A549 (cell line): Measurements from ENCODE around the gene TEX11. TPM values are rescaled to one million over a fixed set of nuclear protein-coding genes. Genes with fewer than 3 reads are reported as not detected.

ENCODE experiments used
- ATAC-seq, 2 experiments: fragments of 200-7000 bp in 1 of 2; fragments of >200 bp in 1 of 2; cut with Nextera tagmentation in 1 of 2; cut with Tn5 transposase in 1 of 2; 3 replicates each; pipeline versions ENCODE4 v1.8.0 to v1.9.1; 2018 to 2020; ENCODE audit warnings: mild to moderate bottlenecking in 1 of 2, moderate library complexity in 1 of 2
- CTCF ChIA-PET: fragments of 300-600 bp; sonication (Branson Sonifier 250); formaldehyde crosslinking; extraction: SDS; loops from one replicate; lab custom pipeline; 2021; ENCODE audit warnings: antibody characterized with exemption, inconsistent platforms; lab: Yijun Ruan, JAX
- POLR2A ChIA-PET: fragments of 350-600 bp; formaldehyde crosslinking; extraction: SDS; loops from one replicate; lab custom pipeline; 2021; ENCODE audit warnings: antibody characterized with exemption, inconsistent platforms; lab: Yijun Ruan, JAX
- DNase-seq, 2 experiments: peaks; one replicate each; pipeline versions ENCODE4 v3.0.0 to v3.0.0-alpha.2; 2011 to 2016; ENCODE audit warnings: low read depth in 1 of 2, low spot score in 1 of 2
- FAIRE-seq: peaks from 2 replicates; lab custom pipeline; 2011; peaks lifted over from hg19 to GRCh38; lab: Jason Lieb, UNC
- H3K27ac ChIP-seq, 2 experiments: fragments of >200 bp; sonication (Bioruptor Twin); formaldehyde crosslinking; 3 replicates each; pipeline ENCODE4 v1.5.1; 2016 to 2017
- H3K4me1 ChIP-seq: fragments of >200 bp; sonication (Bioruptor Twin); formaldehyde crosslinking; 3 replicates; pipeline ENCODE4 v1.6.1; 2016
- H3K4me2 ChIP-seq: fragments of >200 bp; sonication (Bioruptor Twin); formaldehyde crosslinking; 3 replicates; pipeline ENCODE4 v1.6.1; 2016
- H3K4me3 ChIP-seq: fragments of >200 bp; sonication (Bioruptor Twin); formaldehyde crosslinking; 3 replicates; pipeline ENCODE4 v1.5.1; 2016
- H3K9me3 ChIP-seq: fragments of >200 bp; sonication (Bioruptor Twin); formaldehyde crosslinking; 3 replicates; pipeline ENCODE4 v1.6.1; 2016
- BHLHE40 ChIP-seq: IDR thresholded peaks from 2 replicates; pipeline ENCODE4 v1.6.1; 2012; ENCODE audit warnings: low read depth, low read length, inconsistent platforms
- CHD4 ChIP-seq: fragments of 200-600 bp; sonication (generic); IDR thresholded peaks from 2 replicates; pipeline ENCODE4 v1.6.1; 2016; ENCODE audit warnings: antibody characterized with exemption, mild to moderate bottlenecking, borderline replicate concordance
- ELK1 ChIP-seq: fragments of 150-350 bp; IDR thresholded peaks from 2 replicates; pipeline ENCODE4 v1.6.1; 2014; ENCODE audit warnings: low read depth, mild to moderate bottlenecking, low read length
- EP300 ChIP-seq, 2 experiments: fragments of >200 bp; sonication (Bioruptor Twin); formaldehyde crosslinking; IDR thresholded peaks; 2 replicates in 1 of 2; 3 replicates in 1 of 2; pipeline ENCODE4 v1.6.1; 2016 to 2017
- FOXS1 ChIP-seq: fragments of 250-450 bp; sonication (Bioruptor Pico); IDR thresholded peaks from 2 replicates; pipeline ENCODE4 v1.5.0; 2020; ENCODE audit warnings: mild to moderate bottlenecking, moderate library complexity
- HES2 ChIP-seq: fragments of >200 bp; sonication (Bioruptor Twin); formaldehyde crosslinking; IDR thresholded peaks from 2 replicates; pipeline ENCODE4 v1.6.1; 2016
- HMGXB4 ChIP-seq: fragments of 250-450 bp; sonication (Bioruptor Pico); IDR thresholded peaks from 2 replicates; pipeline ENCODE4 v1.5.0; 2021; ENCODE audit warnings: mild to moderate bottlenecking, moderate library complexity, borderline replicate concordance
- HOXA7 ChIP-seq: fragments of 250-450 bp; sonication (Bioruptor Pico); IDR thresholded peaks from 2 replicates; pipeline ENCODE4 v1.5.0; 2020; ENCODE audit warnings: mild to moderate bottlenecking, moderate library complexity
- KDM1A ChIP-seq: fragments of 200-600 bp; sonication (generic); IDR thresholded peaks from 2 replicates; pipeline ENCODE4 v1.6.1; 2016; ENCODE audit warnings: low read depth, mild to moderate bottlenecking
- MAFK ChIP-seq: fragments of 450-650 bp; IDR thresholded peaks from 2 replicates; pipeline ENCODE4 v1.6.1; 2014; ENCODE audit not compliant: partially characterized antibody
- NFE2L2 ChIP-seq: fragments of 150-350 bp; conservative IDR thresholded peaks from 2 replicates; pipeline ENCODE4 v1.6.1; 2014; ENCODE audit warnings: low read length
- NPAS2 ChIP-seq: fragments of 250-450 bp; sonication (Bioruptor Pico); IDR thresholded peaks from 2 replicates; pipeline ENCODE4 v1.8.0; 2022; ENCODE audit warnings: mild to moderate bottlenecking, moderate library complexity, borderline replicate concordance
- PBX3 ChIP-seq: IDR thresholded peaks from 2 replicates; pipeline ENCODE4 v1.6.1; 2012
- REST ChIP-seq: fragments of 200-600 bp; sonication (generic); IDR thresholded peaks from 2 replicates; pipeline ENCODE4 v1.6.1; 2016; ENCODE audit warnings: antibody characterized with exemption, mild to moderate bottlenecking, moderate library complexity
- RFX5 ChIP-seq: fragments of 450-650 bp; IDR thresholded peaks from 2 replicates; pipeline ENCODE4 v1.7.1; 2014; ENCODE audit warnings: antibody characterized with exemption, mild to moderate bottlenecking, moderate library complexity
- SREBF2 ChIP-seq: fragments of 450-650 bp; IDR thresholded peaks from 2 replicates; pipeline ENCODE4 v1.6.1; 2014; ENCODE audit warnings: mild to moderate bottlenecking, moderate library complexity
- WGBS: methylation state at CpG from one replicate; pipeline ENCODE4 v1.1.6; 2017; ENCODE audit errors: missing lambda C conversion rate; 5-methylcytosine and 5-hydroxymethylcytosine counted together
- polyA plus RNA-seq, 4 experiments: library from polyadenylated mRNA; depleted of rRNA in 3 of 4; stranded (reverse); fragments of >200 nt; fragmentation: RNase III in 1 of 4; extraction: RNeasy Plus Mini Kit Qiagen cat#74134 plus additional on column Dnase treatment in 1 of 4; gene quantifications; 2 replicates in 3 of 4; 3 replicates in 1 of 4; pipeline ENCODE4 v1.2.3, GENCODE V29; 2011 to 2017

The TEX11 gene
- polyA plus RNA-seq, 2 of the 4 experiments (the other 2 are of a cell fraction): not detected

GRCh38 chrX:70496491-70496890 is 412.0 kb downstream of the TEX11 start:
- ATAC-seq: no peak
- H3K4me1 ChIP-seq: 0 out of 3 replicates have a peak, but pooled peaks cover 4% of the 10 kb centered on the region
- TF ChIP-seq NFE2L2 (no peak), HMGXB4 (no peak), REST (no peak), PBX3 (no peak), HES2 (no peak), NPAS2 (no peak), MAFK (no peak)
- TF ChIP-seq, all 56 proteins: peak for 0
- no peak overlapping the region for H3K4me3 ChIP-seq
- POLR2A ChIA-PET: no interaction called here
- WGBS: 58% methylated on average over 4 of the region's 5 CpGs
- DNase-seq (no peak), FAIRE-seq (no peak)
- no peaks in the 10 kb centered on the region for H3K9me3 ChIP-seq
- H3K27ac ChIP-seq: no peak overlapping the region
- no peak overlapping the region for H3K4me2 ChIP-seq
- CTCF ChIA-PET: interaction anchor here (1.1 kb wide), 1 partner anchor 18 kb away, joined by 3 read pairs; no protein-coding TSS in a partner anchor

GRCh38 chrX:70494441-70494840 is 414.1 kb downstream of the TEX11 start:
- ATAC-seq: peak; percentile 43 to 50; a peak in 5 of 6 replicates
- no peaks in the 10 kb centered on the region for H3K9me3 ChIP-seq
- POLR2A ChIA-PET: no interaction called here
- TF ChIP-seq HOXA7 (CRISPR knock-in tag) (no peak), FOXS1 (CRISPR knock-in tag) (no peak), CHD4 (no peak)
- TF ChIP-seq, all 56 proteins: peak for 0
- Histone ChIP-seq H3K27ac (no peak overlapping the region), H3K4me3 (no peak overlapping the region), H3K4me2 (no peak overlapping the region), H3K4me1 (0 out of 3 replicates have a peak, but pooled peaks cover 4% of the 10 kb centered on the region)
- WGBS: 42% methylated on average over 2 of the region's 4 CpGs
- FAIRE-seq (no peak), DNase-seq (peak in 1 of 2 experiments; percentile 13)
- CTCF ChIA-PET: no interaction called here

- ChIA-PET POLR2A (interaction anchor here (0.6 kb wide), 1 partner anchor 877 kb away, joined by 3 read pairs; the partner anchor contains the start of gene TAF1), CTCF (interaction anchor here (1.0 kb wide), 1 partner anchor 176 kb away, joined by 3 read pairs; no protein-coding TSS in a partner anchor)
- no peak for DNase-seq
- FAIRE-seq: peak; percentile 77
- ATAC-seq: no peak
- no peak overlapping the region for H3K27ac ChIP-seq
- no peak overlapping the region for H3K4me2 ChIP-seq
- H3K4me1 ChIP-seq: no peaks in the 10 kb centered on the region
- 70% methylated on average over 2 of the region's 2 CpGs for WGBS
- H3K9me3 ChIP-seq: no peaks in the 10 kb centered on the region
- no peak for TF ChIP-seq PBX3
- no peak for TF ChIP-seq EP300 (IDR thresholded peaks at IDR 0.05)
- no peak for TF ChIP-seq SREBF2
- no peak for TF ChIP-seq BHLHE40
- no peak for TF ChIP-seq ELK1
- TF ChIP-seq REST: no peak
- no peak for TF ChIP-seq RFX5
- TF ChIP-seq KDM1A: no peak
- H3K4me3 ChIP-seq: no peak overlapping the region
Measured at GRCh38 chrX:70488856-70489255, 419.7 kb downstream of the TEX11 start.
